ENCODE data around the gene FILIP1. TPM values are rescaled to one million over a fixed set of nuclear protein-coding genes. Genes with fewer than 3 reads are reported as not detected.

The FILIP1 gene
- total RNA-seq, 4 donors from 2014 or later = 2.2 to 9.3 (median 5.1) TPM

DNA sequence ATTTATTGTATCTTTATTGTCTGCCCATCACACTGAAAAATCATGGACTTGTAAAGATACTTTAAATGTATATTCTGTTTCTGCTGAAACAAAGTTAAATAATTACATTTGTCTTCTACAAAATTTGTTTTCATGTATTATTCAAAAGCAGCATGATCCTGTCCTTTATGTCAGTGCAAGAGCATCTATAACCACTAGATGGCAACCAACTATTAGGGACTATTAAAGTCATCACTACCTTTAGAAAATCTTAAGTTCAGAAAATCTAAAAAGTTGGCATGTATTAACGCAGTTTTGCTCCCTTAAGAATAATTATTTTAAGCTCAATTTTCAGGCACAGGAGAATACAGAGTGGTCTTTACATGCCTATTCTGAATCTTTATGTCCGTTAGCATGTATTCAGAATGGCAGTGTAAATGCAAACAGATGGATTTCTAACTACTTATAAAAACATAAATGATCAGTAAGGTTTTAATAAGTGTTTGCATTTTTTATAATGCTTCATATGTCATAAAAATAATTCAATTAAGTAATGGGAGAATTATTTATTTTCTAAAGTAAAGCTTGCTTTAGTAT, 226.8 kb downstream of the FILIP1 start:
- no peak overlapping the region for H3K27ac ChIP-seq
- H3K36me3 ChIP-seq = peaks cover 0 to 5% of the 10 kb centered on the region in 2 donors
- WGBS, 2 donors = 62 to 66% methylated on average over 2 of the region's 2 CpGs
- H3K4me1 ChIP-seq = peaks cover 15 to 21% of the 10 kb centered on the region in 2 donors
- no peaks in the 10 kb centered on the region for H3K9me3 ChIP-seq
- no peak for DNase-seq
- H3K4me3 ChIP-seq (replicated peaks in 1 of 3) = no peak overlapping the region
- TF ChIP-seq POLR2A (IDR thresholded peaks at IDR 0.05) = no peak
- TF ChIP-seq, protein P1, sequence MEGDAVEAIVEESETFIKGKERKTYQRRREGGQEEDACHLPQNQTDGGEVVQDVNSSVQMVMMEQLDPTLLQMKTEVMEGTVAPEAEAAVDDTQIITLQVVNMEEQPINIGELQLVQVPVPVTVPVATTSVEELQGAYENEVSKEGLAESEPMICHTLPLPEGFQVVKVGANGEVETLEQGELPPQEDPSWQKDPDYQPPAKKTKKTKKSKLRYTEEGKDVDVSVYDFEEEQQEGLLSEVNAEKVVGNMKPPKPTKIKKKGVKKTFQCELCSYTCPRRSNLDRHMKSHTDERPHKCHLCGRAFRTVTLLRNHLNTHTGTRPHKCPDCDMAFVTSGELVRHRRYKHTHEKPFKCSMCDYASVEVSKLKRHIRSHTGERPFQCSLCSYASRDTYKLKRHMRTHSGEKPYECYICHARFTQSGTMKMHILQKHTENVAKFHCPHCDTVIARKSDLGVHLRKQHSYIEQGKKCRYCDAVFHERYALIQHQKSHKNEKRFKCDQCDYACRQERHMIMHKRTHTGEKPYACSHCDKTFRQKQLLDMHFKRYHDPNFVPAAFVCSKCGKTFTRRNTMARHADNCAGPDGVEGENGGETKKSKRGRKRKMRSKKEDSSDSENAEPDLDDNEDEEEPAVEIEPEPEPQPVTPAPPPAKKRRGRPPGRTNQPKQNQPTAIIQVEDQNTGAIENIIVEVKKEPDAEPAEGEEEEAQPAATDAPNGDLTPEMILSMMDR (IDR thresholded peaks at IDR 0.05) = peak; percentile 39 to 81 (median 62)
- no peaks in the 10 kb centered on the region for H3K27me3 ChIP-seq
- intact Hi-C loops (cut with DNase I) = loop anchor here (10.0 kb wide), 1 partner anchor 258 kb away; no protein-coding TSS in a partner anchor

DNA sequence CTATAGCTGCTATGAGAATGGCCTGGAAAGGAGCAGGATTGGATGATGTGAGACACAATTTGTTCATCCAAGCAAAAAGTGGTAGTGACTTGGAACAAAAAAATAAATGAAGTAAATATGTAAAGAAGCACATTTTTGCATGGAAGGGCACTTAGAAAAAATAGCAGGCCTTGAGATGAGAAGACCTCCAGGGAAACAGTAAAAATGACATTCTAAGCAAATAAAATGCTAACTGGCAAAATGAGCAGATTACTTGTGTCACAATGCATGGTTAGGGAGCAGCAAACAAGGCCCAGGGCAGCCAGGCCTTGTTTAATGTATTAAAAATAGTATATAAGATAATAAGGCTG, 230.2 kb downstream of the FILIP1 start:
- intact Hi-C loops (cut with DNase I) = loop anchor here (10.0 kb wide), 1 partner anchor 261 kb away; no protein-coding TSS in a partner anchor
- TF ChIP-seq, protein P1 (IDR thresholded peaks at IDR 0.05) = no peak
- no peak for TF ChIP-seq POLR2A (IDR thresholded peaks at IDR 0.05)

DNA sequence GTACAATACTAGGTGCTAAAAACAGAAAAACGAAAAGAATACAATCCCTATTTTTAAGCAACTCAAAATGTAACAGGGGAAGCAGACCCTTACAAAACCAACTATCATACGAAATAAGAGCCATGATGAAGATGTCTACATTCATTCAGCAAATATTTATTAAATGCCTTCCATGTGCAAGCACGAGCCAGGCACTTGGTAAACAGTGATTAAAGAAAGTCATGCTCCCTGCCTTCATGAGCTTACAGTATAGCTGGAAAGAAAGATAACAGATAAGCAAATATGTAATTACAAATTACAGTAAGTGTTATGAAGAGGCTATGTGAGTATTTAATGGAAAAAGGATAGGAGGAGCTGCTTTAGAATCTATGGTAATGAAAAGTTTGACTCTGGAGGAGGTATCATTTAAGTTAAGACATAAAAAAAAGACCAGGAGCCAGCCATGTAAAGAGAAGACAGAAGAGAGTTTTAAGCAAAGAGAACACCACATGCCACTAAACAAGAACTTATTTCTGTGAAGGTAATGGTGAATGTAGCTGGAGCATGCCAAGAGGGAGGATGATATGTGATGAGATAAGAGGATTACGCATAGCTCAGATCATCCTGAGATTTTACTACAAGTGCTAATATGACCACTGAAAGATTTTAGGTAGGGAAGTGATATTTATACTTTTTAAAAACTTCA, 230.7 kb downstream of the FILIP1 start:
- no peak for DNase-seq
- Histone ChIP-seq H3K27ac (no peak overlapping the region), H3K4me1 (peaks cover 11 to 15% of the 10 kb centered on the region in 2 donors), H3K9me3 (no peaks in the 10 kb centered on the region), H3K4me3 (replicated peaks in 1 of 3) (no peak overlapping the region), H3K27me3 (no peaks in the 10 kb centered on the region), H3K36me3 (peaks cover 8 to 9% of the 10 kb centered on the region in 2 donors)
- 92 to 95% methylated on average over 4 of the region's 4 CpGs for WGBS, 2 donors
- intact Hi-C loops (cut with DNase I) = loop anchor here (10.0 kb wide), 1 partner anchor 262 kb away; no protein-coding TSS in a partner anchor
- TF ChIP-seq, protein P1 (IDR thresholded peaks at IDR 0.05) = no peak
- TF ChIP-seq POLR2A (IDR thresholded peaks at IDR 0.05) = no peak

More for the DNA sequence above, 230.2 kb downstream of the FILIP1 start:
- Histone ChIP-seq H3K36me3 (peaks cover 6 to 9% of the 10 kb centered on the region in 2 donors), H3K27me3 (no peaks in the 10 kb centered on the region), H3K9me3 (no peaks in the 10 kb centered on the region), H3K27ac (no peak overlapping the region), H3K4me3 (replicated peaks in 1 of 3) (no peak overlapping the region), H3K4me1 (peaks cover 15 to 16% of the 10 kb centered on the region in 2 donors)
- DNase-seq = no peak

DNA sequence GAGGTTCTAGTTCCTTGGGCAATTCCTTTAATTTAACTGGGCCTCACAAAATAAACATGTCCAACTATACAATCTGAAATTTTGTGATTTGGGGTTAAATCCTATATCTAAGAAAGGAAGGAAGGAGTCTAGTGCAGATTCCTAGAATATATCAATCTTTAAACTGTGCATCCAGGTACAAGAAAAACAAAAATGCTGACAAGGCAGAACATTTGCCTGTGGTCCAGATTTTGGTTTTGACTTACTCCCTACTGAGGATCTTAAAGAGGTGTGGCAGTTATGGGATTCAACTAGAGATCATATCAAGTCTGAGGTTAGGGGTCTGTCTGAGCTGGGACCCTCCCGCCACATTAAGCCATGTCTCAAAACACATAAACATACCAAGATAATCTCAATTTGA, 232.3 kb downstream of the FILIP1 start:
- Histone ChIP-seq H3K36me3 (peaks cover 8 to 9% of the 10 kb centered on the region in 2 donors), H3K27me3 (no peaks in the 10 kb centered on the region), H3K4me1 (peaks cover 3 to 7% of the 10 kb centered on the region in 2 donors), H3K4me3 (replicated peaks in 1 of 3) (no peak overlapping the region), H3K27ac (no peak overlapping the region), H3K9me3 (no peaks in the 10 kb centered on the region)
- intact Hi-C loops (cut with DNase I) = loop anchor here (10.0 kb wide), 1 partner anchor 264 kb away; no protein-coding TSS in a partner anchor
- 91 to 100% methylated on average over 1 of the region's 1 CpG for WGBS, 2 donors
- TF ChIP-seq POLR2A (IDR thresholded peaks at IDR 0.05) = no peak
- TF ChIP-seq, protein P1 (IDR thresholded peaks at IDR 0.05) = no peak
- no peak for DNase-seq
